Stimulated activated CD4-positive, alpha-beta T cell treated with anti-CD3 and anti-CD28 coated beads, Interleukin-12 subunit alpha, Interleukin-12 subunit beta, amount 100 ng/mL, for 48 hours (primary cell): ENCODE data around the gene APBB2.

Experiments used
- DNase-seq, 3 donors: peaks; one replicate each; pipeline ENCODE4 v3.0.0-alpha.2; 2020; ENCODE audit warnings: low read depth in 2 of 3, low spot score in 1 of 3

Gene APBB2

GRCh38 chr4:40874331-40874730 lies 340.0 kb downstream of the APBB2 start:
- DNase-seq: no peak

GRCh38 chr4:40871695-40872250 lies 342.6 kb downstream of the APBB2 start:
- no peak for DNase-seq

- DNase-seq: no peak
These were observed 344.2 kb downstream of the APBB2 start for GRCh38 chr4:40870150-40870549.

GRCh38 chr4:40865696-40866095 lies 348.6 kb downstream of the APBB2 start:
- no peak for DNase-seq

- DNase-seq: no peak
These were observed 349.8 kb downstream of the APBB2 start for GRCh38 chr4:40864531-40864930.

GRCh38 chr4:40858962-40859361 lies 355.4 kb downstream of the APBB2 start:
- DNase-seq: no peak

GRCh38 chr4:40857956-40858355 lies 356.4 kb downstream of the APBB2 start:
- DNase-seq: no peak

- DNase-seq: peak; percentile 30 to 59 (median 32)
These were observed 357.4 kb downstream of the APBB2 start for GRCh38 chr4:40856840-40857362.

GRCh38 chr4:40856277-40856839 lies 358.0 kb downstream of the APBB2 start:
- DNase-seq: no peak

- DNase-seq: no peak
These were observed 363.8 kb downstream of the APBB2 start for GRCh38 chr4:40850496-40850895.

- DNase-seq: no peak
These were observed 365.4 kb downstream of the APBB2 start for GRCh38 chr4:40848940-40849339.

GRCh38 chr4:40848251-40848650 lies 366.1 kb downstream of the APBB2 start:
- DNase-seq: no peak

GRCh38 chr4:40846532-40846931 lies 367.8 kb downstream of the APBB2 start:
- DNase-seq: no peak

GRCh38 chr4:40845154-40845835 lies 369.0 kb downstream of the APBB2 start:
- no peak for DNase-seq

GRCh38 chr4:40844261-40844660 lies 370.1 kb downstream of the APBB2 start:
- DNase-seq: no peak

GRCh38 chr4:40843696-40844095 lies 370.6 kb downstream of the APBB2 start:
- peak in 1 of 3 donors; percentile 32 for DNase-seq

GRCh38 chr4:40842725-40843423 lies 371.5 kb downstream of the APBB2 start:
- no peak for DNase-seq

GRCh38 chr4:40842318-40842717 lies 372.0 kb downstream of the APBB2 start:
- DNase-seq: no peak

GRCh38 chr4:40840985-40841571 lies 373.3 kb downstream of the APBB2 start:
- peak; percentile 77 to 90 (median 79) for DNase-seq

GRCh38 chr4:40840255-40840984 lies 373.9 kb downstream of the APBB2 start:
- no peak for DNase-seq

- DNase-seq: no peak
These were observed 375.6 kb downstream of the APBB2 start for GRCh38 chr4:40838742-40839141.
